A673 (cell line): ENCODE results near the gene BTBD9. TPM values are rescaled to one million over a fixed set of nuclear protein-coding genes. Genes with fewer than 3 reads are reported as not detected.

Experiments used
- BruUV-seq: library from RNA; stranded (reverse); fragments of 400-500 nt; replicated peaks from 2 replicates; lab custom pipeline; 2021; lab: Mats Ljungman, UMichigan
- CTCF ChIA-PET: fragments of 300-600 bp; sonication (Branson Sonifier 250); formaldehyde crosslinking; loops from one replicate; lab custom pipeline; 2022; ENCODE audit warnings: antibody characterized with exemption; lab: Charles Lee
- POLR2A ChIA-PET: fragments of 300-600 bp; sonication (Branson Sonifier 250); formaldehyde crosslinking; loops from one replicate; lab custom pipeline; 2022; ENCODE audit warnings: antibody characterized with exemption; ENCODE audit not compliant: low non-redundant PET; lab: Charles Lee
- DNase-seq: peaks from one replicate; pipeline ENCODE4 v3.0.0-alpha.2; 2015; ENCODE audit warnings: low spot score
- H3K27ac ChIP-seq: fragments of 200-600 bp; sonication (generic); 2 replicates; pipeline ENCODE4 v1.5.1; 2016; ENCODE audit warnings: mixed run types, low read depth, mild to moderate bottlenecking, mixed read lengths, antibody characterized with exemption, low read length; ENCODE audit not compliant: poor library complexity, severe bottlenecking
- H3K27me3 ChIP-seq: fragments of 200-600 bp; sonication (generic); replicated peaks from 2 replicates; pipeline ENCODE4 v1.6.1; 2017; ENCODE audit warnings: mixed run types, low read depth, mild to moderate bottlenecking, mixed read lengths, antibody characterized with exemption, low read length; ENCODE audit not compliant: insufficient read depth, poor library complexity
- H3K36me3 ChIP-seq: fragments of 200-600 bp; sonication (generic); 2 replicates; pipeline ENCODE4 v1.6.1; 2016; ENCODE audit warnings: mixed run types, mild to moderate bottlenecking, mixed read lengths, antibody characterized with exemption, low read length; ENCODE audit not compliant: insufficient read depth, poor library complexity, severe bottlenecking
- H3K4me1 ChIP-seq: fragments of 200-600 bp; sonication (generic); 2 replicates; pipeline ENCODE4 v1.6.1; 2017; ENCODE audit warnings: mixed run types, mild to moderate bottlenecking, mixed read lengths, antibody characterized with exemption, low read length; ENCODE audit not compliant: insufficient read depth, poor library complexity, severe bottlenecking
- H3K4me3 ChIP-seq: fragments of 200-600 bp; sonication (generic); 2 replicates; pipeline ENCODE4 v1.5.1; 2016; ENCODE audit warnings: low read depth, mixed run types, mild to moderate bottlenecking, mixed read lengths, low read length; ENCODE audit not compliant: poor library complexity, severe bottlenecking
- H3K9me3 ChIP-seq: fragments of 200-600 bp; sonication (generic); 2 replicates; pipeline ENCODE4 v1.6.1; 2016; ENCODE audit warnings: mixed run types, low read depth, mild to moderate bottlenecking, mixed read lengths, antibody characterized with exemption, low read length; ENCODE audit not compliant: poor library complexity, severe bottlenecking
- CTCF ChIP-seq: fragments of 300-800, 200-600 bp; sonication (generic); conservative IDR thresholded peaks from 2 replicates; pipeline ENCODE4 v1.5.1; 2017; ENCODE audit warnings: low read depth, mild to moderate bottlenecking, antibody characterized with exemption, low read length, moderate library complexity, mixed read lengths
- EZH2 ChIP-seq: fragments of 200-600 bp; sonication (generic); IDR thresholded peaks from 2 replicates; pipeline ENCODE4 v1.6.1; 2017; ENCODE audit warnings: borderline replicate concordance, low read depth, mild to moderate bottlenecking, mixed read lengths, antibody characterized with exemption, low read length; ENCODE audit not compliant: poor library complexity, severe bottlenecking
- intact Hi-C: fragments of 100-400 bp; cut with micrococcal nuclease; formaldehyde crosslinking; loops from one replicate; pipeline ENCODE4 v1.10.0; 2022; ENCODE audit not compliant: unreplicated experiment
- total RNA-seq: library from RNA; stranded (reverse); gene quantifications from 2 replicates; pipeline ENCODE4 v1.2.3, GENCODE V29; 2021

Gene BTBD9
- total RNA-seq, 1 experiment from 2014 or later, result 8.0 TPM

- TF ChIP-seq EZH2, result no peak
- TF ChIP-seq CTCF, result no peak
- POLR2A ChIA-PET, result no interaction called here
- no peak overlapping the region for H3K4me3 ChIP-seq
- H3K4me1 ChIP-seq, result peaks cover 5% of the 10 kb centered on the region
- H3K27ac ChIP-seq, result no peak overlapping the region
- intact Hi-C loops, result no loop called here
- H3K9me3 ChIP-seq, result no peaks in the 10 kb centered on the region
- H3K36me3 ChIP-seq, result no peaks in the 10 kb centered on the region
- CTCF ChIA-PET, result no interaction called here
- BruUV-seq, result no TSS peak
- DNase-seq, result no peak
- no peaks in the 10 kb centered on the region for H3K27me3 ChIP-seq
Observed at GRCh38 chr6:38282911-38283310, 356.8 kb downstream of the BTBD9 start.

GRCh38 chr6:38281126-38281525 lies 358.6 kb downstream of the BTBD9 start:
- no peak overlapping the region for H3K27ac ChIP-seq
- intact Hi-C loops, result no loop called here

GRCh38 chr6:38279963-38280588 lies 359.7 kb downstream of the BTBD9 start:
- H3K36me3 ChIP-seq, result no peaks in the 10 kb centered on the region
- TF ChIP-seq CTCF (no peak), EZH2 (no peak)
- H3K4me3 ChIP-seq, result no peak overlapping the region
- ChIA-PET POLR2A (no interaction called here), CTCF (no interaction called here)
- no peak overlapping the region for H3K27ac ChIP-seq
- intact Hi-C loops, result no loop called here
- no TSS peak for BruUV-seq
- H3K4me1 ChIP-seq, result peaks cover 5% of the 10 kb centered on the region
- H3K27me3 ChIP-seq, result no peaks in the 10 kb centered on the region
- H3K9me3 ChIP-seq, result no peaks in the 10 kb centered on the region
- no peak for DNase-seq

More at GRCh38 chr6:38281126-38281525, 358.6 kb downstream of the BTBD9 start:
- Histone ChIP-seq H3K36me3 (no peaks in the 10 kb centered on the region), H3K27me3 (no peaks in the 10 kb centered on the region), H3K9me3 (no peaks in the 10 kb centered on the region), H3K4me3 (no peak overlapping the region), H3K4me1 (peaks cover 5% of the 10 kb centered on the region)
- POLR2A ChIA-PET, result no interaction called here
- no TSS peak for BruUV-seq
- TF ChIP-seq EZH2, result no peak
- TF ChIP-seq CTCF, result no peak
- peak; percentile 74 for DNase-seq
- CTCF ChIA-PET, result no interaction called here
